GM19240 (cell line): ENCODE measurements around the gene GREB1.
A peak's percentile ranks its signal among the peaks of the same experiment; 100 is the strongest.

Source experiments
- DNase-seq: peaks from one replicate; pipeline ENCODE4 v3.0.0; 2011; ENCODE audit warnings: low spot score; ENCODE audit not compliant: insufficient read length

GREB1 gene

DNA sequence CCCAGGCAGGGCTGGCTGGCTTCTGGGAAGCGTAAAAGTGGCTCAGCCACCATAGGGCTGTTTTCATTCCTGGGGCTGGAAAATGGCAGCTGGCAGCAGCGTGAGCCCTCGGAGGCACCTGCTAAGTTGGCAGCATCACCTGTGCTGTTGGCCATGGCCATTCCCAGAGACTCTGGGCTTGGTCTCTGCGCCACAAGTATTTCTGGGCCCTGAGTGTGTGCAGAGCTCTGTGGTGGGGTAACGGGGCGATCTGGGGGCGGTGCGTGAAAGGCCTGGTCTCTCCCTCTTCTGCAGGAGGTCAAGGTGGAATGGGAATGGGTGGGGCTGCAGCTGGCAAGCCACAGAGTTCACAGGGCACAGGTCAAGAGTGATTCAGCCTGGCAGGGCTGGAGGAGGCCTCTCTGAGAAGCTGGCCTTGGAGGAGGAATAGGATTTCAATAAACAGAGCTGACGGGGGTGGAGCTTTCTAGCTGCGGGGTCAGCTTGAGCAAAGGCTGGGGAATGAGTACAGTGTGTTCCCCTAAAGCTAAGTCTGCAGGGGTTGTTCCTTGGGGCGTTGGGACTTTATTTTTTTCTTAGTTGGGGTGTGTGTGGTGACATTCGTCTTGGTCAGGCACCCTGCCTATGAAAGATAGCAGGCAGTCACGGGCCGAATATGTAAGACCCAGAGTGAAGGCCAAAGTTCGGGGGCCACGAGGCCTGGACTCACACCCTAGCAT lies 146.5 kb downstream of the GREB1 start:
- DNase-seq = no peak

DNA sequence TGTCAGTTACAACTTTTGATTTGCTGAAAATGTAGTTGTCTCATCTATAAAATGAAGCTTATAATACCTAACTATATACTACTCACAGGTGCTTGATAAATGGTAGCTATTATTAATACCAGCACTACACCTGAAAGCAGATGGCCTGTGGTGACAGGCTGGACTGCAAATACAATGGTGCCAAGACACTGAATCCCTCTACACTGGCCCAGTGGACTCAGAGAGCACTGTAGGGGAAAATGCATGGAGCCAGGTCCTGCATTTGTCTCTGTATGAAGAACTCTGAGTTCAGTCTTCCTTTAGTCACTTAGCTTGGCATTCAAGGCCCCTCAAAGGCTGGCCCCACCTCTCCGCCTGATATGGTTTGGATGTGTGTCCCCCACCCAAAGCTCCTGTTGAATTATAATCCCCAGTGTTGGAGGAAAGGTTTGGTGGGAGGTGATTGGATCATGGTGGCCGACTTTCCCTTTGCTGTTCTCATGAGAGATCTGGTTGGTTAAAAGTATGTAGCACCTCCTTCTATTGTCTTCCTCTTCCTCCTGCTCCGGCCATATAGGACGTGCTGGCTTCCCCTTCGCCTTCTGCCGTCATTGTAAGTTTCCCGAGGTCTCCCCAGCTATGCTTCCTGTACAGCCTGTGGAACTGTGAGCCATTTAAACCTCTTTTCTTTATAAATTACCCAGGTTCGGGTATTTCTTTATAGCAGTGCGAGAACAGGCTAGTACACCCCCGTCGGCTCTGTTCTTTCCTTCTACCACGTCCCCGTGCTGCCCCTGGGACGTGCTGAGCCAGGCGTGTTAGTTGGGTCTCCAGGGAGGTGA lies 147.3 kb downstream of the GREB1 start:
- DNase-seq = no peak

DNA sequence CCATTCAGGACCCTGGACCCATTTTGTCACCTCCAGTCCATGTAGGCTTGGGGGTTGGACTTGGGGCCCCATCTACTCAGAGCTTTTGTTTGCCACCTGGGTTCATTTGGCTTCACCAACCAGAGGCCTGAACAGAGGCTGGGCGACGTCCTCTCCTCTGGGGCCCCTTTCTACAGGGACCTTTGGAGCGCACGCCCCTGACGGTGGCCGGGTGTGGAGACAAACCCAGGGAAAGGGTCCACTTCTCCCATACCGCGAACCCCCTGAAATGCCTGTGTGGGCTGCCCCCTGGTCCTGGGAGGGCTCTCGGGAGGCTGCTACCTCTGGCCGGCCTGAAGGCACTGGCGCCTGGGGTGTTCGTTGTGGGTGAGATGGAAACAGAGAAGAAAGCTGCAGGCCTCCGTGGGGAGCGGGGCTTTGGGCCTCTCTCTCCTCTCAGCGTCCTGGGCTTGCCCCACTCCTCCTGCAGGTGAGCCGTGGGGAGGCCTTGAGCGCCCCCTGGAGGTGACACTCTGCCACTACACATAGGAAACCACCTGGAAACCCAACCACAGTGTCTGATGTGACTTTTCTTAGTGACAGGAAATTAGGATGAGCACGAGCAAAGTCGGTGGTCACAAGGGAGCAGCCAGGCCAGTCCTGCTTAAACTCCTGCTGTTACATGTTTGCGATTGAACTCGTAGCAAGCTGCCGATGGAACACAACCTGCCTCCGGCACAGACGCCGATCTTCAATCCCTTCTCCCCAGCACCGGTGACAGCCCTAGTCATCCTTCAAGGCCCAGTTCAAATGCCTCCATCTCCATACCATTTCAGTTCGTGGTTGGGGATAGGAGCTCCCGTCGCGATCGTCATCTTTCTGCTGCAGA lies 148.1 kb downstream of the GREB1 start:
- DNase-seq = peak; percentile 70

DNA sequence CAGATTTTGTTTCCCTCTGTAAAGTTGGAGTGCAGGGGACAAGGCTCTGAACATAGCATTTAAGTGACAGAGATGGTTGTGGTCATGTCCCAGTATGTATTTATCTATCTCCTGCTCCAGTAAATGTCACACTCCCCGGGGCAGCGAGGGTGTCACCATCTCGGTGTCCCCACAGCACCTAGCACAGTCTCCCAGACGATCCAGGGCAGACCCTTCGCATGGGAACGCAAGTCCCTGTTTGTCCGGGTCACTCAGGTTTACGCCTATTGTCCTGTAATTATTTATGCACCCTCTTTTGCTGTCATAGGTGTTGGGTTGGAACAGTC lies 148.7 kb downstream of the GREB1 start:
- DNase-seq = no peak

GRCh38 chr2:11683476-11683875 lies 149.6 kb downstream of the GREB1 start:
- DNase-seq = no peak

- no peak for DNase-seq
Measured at GRCh38 chr2:11683966-11684365, 150.1 kb downstream of the GREB1 start.

- DNase-seq = no peak
Measured at GRCh38 chr2:11684894-11685460, 151.1 kb downstream of the GREB1 start.

DNA sequence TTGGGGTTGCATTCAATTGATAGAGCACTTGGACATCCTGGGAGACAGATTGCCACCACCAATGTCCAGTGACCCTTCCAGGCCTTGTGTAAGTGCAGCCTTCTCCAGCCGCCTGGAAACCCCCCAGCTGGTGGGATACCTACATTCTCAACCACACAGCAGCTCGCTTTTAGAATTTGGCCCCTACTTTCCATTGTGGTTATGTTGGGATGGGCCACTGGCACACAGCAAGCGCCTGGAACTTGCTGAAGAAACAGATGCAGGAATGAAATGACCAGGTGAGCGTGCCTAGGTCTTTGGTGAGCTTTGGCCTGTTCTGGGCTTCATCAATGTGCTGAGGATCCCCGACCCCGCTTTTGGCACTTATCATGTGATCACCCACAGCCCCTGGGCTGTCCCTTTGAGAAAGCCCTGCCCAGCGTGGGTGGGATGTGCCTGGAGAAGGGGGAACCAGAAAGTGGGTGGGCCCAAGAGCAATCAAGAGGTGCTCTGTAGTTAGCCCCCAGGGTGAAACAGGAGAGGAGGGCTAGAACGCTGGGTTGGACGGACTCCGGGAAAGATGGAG lies 152.1 kb downstream of the GREB1 start:
- DNase-seq = no peak

GRCh38 chr2:11687736-11688135 lies 153.9 kb downstream of the GREB1 start:
- DNase-seq = no peak

DNA sequence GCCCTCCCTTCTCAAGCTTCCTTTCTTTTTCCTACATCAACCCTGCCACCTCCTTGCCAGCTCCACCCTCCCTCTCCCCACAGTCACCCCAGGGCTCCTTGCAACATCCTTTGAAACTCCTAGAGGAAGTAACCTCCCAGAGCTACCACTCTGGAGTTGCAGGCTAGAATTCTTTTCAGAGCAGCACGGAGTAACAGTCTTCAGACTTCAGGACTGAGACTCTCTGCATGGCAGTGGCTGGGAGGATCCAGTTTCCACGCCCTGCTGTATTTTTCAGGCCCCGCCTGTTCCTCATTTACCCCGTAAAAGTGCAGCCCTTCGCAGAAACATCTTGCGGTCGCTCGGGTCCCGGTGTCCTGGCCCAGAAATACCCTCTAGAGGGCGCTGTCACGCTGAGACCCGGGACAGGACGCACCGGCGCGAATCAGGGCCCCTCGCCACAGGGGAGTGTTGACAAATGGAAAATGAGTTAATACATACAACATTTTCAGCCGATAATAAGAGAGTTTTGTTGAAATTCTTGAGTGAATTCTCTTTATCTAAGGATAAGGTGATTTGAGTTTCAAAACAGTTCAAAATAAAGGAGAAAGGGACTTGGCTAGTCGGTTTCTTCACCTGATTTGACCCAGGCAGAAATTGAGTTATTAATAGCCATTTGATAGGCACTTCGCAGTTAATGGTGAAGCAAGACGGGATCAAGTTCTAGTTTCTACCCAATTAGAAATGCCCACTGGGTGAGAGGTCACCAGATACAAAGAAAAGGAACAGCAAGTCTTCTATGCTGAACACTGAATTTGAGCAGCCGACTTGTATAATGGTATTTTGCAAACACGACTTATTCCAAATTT lies 154.6 kb downstream of the GREB1 start:
- DNase-seq = peak; percentile 77

DNA sequence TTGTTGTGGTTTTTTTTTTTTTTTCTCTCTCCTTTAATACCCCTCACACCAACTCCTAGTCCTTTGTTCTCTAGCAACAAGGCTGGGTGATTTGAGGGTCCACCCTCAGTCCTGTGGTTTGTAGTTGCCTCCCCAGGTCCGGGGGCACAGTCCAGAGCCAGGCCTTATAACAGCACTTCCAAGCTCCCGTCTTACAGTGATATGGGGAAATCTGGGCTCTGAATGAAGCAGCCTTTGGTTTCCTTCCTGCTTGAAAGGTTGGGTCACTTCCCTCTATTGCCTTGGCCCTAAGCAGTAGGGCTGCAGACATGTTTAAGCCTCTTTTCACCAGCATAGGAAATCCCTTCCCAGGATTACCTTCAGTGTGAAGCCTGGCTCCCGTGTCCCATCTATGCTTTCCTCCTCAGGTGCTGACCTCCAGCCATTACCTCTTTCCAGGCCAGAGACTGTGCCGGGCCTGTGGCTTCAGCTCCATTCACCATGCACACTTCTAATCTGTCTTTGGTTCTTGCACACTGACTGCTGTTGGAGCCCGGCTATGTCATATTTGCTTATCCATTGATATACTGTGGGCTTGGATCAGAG lies 157.3 kb downstream of the GREB1 start:
- no peak for DNase-seq
